Muscle layer of duodenum (tissue), 2 donors: ENCODE results near the gene NRF1.
"Not testable (repeated sequence)": the region's sequence is repeated elsewhere in the genome, so short reads cannot be mapped to it uniquely, and the experiment has no call there.

Source experiments
- H3K27ac ChIP-seq: one replicate; pipeline ENCODE4 v1.7.0; 2013; ENCODE audit warnings: mild to moderate bottlenecking, low read length
- H3K27me3 ChIP-seq: one replicate; pipeline ENCODE4 v1.7.0; 2013; ENCODE audit warnings: low read depth, mild to moderate bottlenecking, control low read depth, low read length
- H3K36me3 ChIP-seq, 2 donors: one replicate each; pipeline ENCODE4 v1.7.0; 2013; ENCODE audit warnings: low read length in 2 of 2, control low read depth in 1 of 2, mild to moderate bottlenecking in 1 of 2; ENCODE audit not compliant: insufficient read depth in 2 of 2, control insufficient read depth in 1 of 2
- H3K4me1 ChIP-seq, 2 donors: one replicate each; pipeline ENCODE4 v1.7.0; 2013; ENCODE audit warnings: low read length in 2 of 2, mild to moderate bottlenecking in 2 of 2, control low read depth in 1 of 2, moderate library complexity in 1 of 2; ENCODE audit not compliant: insufficient read depth in 2 of 2, control insufficient read depth in 1 of 2
- H3K4me3 ChIP-seq, 2 donors: one replicate each; pipeline ENCODE4 v1.7.0; 2013; ENCODE audit warnings: low read length in 2 of 2, low read depth in 1 of 2, mild to moderate bottlenecking in 1 of 2
- H3K9me3 ChIP-seq, 2 donors: one replicate each; pipeline ENCODE4 v1.7.0; 2013; ENCODE audit warnings: low read length in 2 of 2, control low read depth in 1 of 2, mild to moderate bottlenecking in 1 of 2; ENCODE audit not compliant: control insufficient read depth in 1 of 2
- donor health status: healthy.

The NRF1 gene

DNA sequence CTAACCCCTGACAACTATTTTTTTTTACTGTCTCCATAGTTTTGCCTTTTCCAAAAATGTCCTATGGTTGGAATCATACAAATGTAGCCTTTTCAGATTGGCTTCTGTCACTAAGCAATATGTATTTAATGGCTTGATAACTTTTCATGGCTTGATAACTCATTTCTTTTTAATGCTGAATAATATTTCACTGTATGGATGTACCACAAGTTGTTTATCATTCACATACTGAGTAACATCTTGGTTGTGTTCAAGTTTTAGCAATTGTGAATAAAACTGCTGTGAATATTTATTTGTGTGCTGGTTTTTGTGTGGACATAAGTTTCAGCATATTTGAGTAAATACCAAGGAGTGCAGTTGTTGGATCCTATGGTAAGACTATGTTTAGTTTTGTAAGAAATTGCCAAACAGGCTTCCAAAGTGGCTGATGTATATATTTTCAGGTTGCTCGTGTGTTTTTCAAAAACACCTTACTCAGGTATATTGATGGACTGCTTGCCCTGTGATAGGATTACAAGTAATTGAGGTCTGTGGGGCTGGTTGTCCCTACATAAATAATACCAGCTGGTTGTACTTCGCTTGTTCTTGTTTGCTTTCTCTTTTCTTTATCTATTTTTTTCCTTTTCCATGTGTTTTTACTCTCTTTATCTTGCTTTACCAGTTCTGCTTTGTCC, 23.0 kb downstream of the NRF1 start:
- no peak overlapping the region for H3K4me3 ChIP-seq

DNA sequence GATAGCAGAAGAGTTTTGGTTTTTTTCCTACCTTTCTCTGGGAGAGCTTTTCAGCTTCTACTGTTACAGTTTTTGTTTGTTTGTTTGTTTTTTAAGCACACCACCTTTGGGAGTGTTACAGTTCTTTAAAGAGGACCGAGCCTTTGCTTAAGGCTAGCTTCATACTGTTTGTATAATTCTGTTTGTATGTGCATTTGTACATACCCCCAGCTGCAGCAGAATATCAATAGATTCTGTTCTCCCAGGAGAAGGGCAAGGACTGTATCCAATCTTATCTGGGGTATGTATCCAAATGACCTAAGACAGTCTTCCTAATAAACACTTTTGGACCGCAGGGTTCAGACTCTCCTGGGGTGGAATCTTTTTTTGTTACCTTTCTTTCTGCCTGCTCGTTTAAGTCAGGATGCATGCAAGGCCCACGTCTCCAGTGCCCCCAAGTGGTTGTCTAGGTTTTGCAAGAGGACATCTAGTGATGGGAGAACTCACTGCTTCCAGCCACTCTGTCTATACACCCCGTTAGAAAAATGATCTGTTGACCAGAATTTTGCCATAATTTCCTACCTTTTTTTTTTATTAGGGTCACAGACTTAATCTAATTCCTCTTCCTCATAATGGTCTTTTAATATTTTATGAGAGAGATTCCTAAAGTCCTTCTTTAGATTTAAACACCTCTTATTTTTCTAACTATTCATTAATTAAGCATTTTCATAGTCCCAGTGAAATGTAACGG, 23.9 kb downstream of the NRF1 start:
- Histone ChIP-seq H3K4me3 (no peak overlapping the region), H3K4me1 (no peaks in the 10 kb centered on the region), H3K27ac (no peak overlapping the region), H3K27me3 (no peaks in the 10 kb centered on the region), H3K36me3 (no peaks in the 10 kb centered on the region), H3K9me3 (no peaks in the 10 kb centered on the region)

More for the DNA sequence above, 23.0 kb downstream of the NRF1 start:
- Histone ChIP-seq H3K27me3 (no peaks in the 10 kb centered on the region), H3K27ac (no peak overlapping the region), H3K9me3 (no peaks in the 10 kb centered on the region), H3K36me3 (no peaks in the 10 kb centered on the region), H3K4me1 (no peaks in the 10 kb centered on the region)

DNA sequence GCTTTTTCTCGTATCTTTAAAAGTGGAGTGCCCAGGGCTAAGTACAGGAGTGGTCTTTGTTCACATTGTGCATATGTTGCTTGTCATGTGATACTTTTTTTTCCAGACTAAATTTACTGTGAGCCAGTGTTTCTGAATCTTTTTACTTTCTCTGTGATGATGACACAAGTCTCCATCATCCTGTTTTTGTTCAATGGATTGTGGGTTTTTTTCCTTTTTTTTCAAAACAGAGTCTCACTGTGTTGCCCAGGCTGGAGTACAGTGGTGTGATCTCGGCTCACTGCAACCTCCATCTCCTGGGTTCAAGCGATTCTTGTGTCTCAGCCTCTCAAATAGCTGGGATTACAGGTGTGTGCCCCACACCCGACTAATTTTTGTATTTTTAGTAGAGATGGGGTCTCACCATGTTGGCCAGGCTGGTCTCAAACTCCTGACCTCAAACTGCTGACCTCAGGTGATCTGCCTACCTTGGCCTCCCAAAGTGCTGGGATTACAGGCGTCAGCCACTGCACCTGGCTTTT, 24.6 kb downstream of the NRF1 start:
- H3K4me1 ChIP-seq, H3K27me3 ChIP-seq, H3K27ac ChIP-seq, H3K4me3 ChIP-seq, H3K36me3 ChIP-seq, H3K9me3 ChIP-seq: not testable (repeated sequence)

DNA sequence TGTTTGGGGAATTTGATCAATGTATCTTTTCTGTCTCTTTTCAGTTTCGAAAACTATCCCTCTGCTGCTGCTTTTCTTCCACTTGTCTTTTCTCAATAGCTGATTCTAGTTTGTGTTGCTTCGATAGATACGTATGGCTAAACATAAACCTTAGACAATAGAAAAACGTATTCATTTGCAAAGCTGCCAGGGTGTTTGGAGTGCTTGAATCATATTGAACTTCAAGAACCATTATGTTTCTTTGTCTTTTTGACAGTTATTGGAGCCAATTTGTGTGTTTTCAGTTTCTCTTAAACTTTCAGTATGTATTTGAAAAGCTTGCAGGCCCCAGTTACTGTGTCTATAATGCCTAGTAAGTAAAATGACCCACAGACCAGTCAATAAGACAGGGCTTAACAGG, 25.1 kb downstream of the NRF1 start:
- Histone ChIP-seq H3K27ac (no peak overlapping the region), H3K4me3 (no peak overlapping the region), H3K4me1 (no peaks in the 10 kb centered on the region), H3K9me3 (no peaks in the 10 kb centered on the region), H3K36me3 (no peaks in the 10 kb centered on the region), H3K27me3 (no peaks in the 10 kb centered on the region)

DNA sequence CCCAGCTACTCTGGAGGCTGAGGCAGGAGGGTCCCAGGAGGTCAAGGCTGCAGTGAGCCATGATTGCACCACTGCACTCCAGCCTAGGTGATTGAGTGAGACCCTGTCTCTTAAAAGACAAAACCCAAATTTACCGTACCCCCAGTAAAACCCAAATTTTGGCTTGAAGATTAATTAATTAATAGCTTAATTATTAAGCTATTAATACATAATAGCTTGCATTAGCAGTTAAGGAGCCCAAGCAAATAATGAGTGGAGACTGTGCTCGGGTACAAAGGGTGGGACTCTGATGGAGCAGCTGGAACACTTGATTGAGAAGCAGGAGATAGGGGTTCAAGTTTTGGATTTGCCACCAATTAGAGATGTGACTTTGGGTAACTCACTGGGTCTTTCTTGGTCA, 28.9 kb downstream of the NRF1 start:
- Histone ChIP-seq H3K9me3 (no peaks in the 10 kb centered on the region), H3K4me1 (no peaks in the 10 kb centered on the region), H3K36me3 (no peaks in the 10 kb centered on the region), H3K4me3 (no peak overlapping the region), H3K27me3 (no peaks in the 10 kb centered on the region), H3K27ac (no peak overlapping the region)

DNA sequence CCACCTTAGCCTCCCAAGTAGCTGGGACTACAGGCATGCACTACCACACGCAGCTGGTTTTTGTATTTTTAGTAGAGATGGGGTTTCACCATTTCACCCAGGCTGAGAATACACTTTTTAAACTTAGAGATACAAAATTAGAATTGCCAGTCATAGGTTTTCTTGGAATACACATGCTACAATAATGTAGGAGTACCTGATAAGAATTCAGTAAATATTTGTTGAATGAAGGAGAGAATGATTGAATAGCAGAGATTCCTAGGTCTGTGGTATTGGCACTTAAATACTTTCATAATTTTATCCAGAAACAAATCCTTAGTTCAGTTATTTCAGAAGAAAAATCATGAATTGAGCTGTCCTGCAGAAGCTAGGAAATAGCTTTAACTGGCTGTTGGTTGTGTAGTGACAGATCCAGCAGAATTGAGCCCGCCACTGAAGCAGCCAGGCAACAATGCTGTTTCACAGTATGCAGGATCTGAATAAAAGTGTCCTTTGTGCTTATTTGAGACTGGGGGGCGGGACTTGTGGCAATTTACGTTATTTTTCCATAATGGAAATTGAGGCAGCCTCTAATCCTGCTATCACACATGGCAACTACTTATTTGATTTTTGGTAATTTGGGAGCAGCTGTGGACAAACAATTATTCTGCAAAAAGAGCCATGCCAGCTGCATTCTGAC, 31.5 kb downstream of the NRF1 start:
- H3K27ac ChIP-seq = no peak overlapping the region
- no peak overlapping the region for H3K4me3 ChIP-seq

DNA sequence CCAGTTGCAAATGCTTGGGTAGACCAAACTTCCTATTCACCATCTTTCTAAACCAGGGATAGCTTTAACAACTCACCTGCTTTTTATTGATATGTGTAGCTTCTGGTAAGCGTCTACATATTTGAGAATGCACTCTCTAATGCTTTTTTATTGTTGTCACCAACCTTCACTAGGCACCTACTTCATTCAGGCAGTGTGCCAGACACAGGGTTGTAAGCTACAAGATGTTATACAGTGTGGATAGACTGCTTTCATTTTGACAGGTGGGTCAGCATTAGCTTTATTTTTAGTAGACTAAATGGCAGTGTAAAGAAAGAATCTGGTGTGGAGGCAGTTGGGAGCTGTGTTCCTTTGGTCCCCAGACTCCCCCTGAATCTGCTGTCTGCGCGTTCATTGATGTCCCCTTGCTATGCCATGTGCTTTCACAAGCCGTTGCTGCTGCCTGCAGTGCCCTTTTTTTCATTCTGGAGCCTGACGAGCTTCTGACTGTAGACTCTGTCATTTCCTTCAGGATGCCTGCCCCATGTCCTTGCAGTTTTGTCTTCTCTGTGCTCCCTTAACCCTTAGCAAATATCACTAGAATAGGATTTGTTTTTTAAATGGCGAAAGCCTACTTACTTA, 32.1 kb downstream of the NRF1 start:
- H3K9me3 ChIP-seq = no peaks in the 10 kb centered on the region
- H3K27me3 ChIP-seq = no peaks in the 10 kb centered on the region
- H3K4me1 ChIP-seq = no peaks in the 10 kb centered on the region
- peaks cover 0 to 3% of the 10 kb centered on the region in 2 donors for H3K36me3 ChIP-seq
- H3K27ac ChIP-seq = no peak overlapping the region
- H3K4me3 ChIP-seq = no peak overlapping the region

More for the DNA sequence above, 31.5 kb downstream of the NRF1 start:
- Histone ChIP-seq H3K27me3 (no peaks in the 10 kb centered on the region), H3K36me3 (peaks cover 0 to 3% of the 10 kb centered on the region in 2 donors), H3K9me3 (no peaks in the 10 kb centered on the region), H3K4me1 (no peaks in the 10 kb centered on the region)

DNA sequence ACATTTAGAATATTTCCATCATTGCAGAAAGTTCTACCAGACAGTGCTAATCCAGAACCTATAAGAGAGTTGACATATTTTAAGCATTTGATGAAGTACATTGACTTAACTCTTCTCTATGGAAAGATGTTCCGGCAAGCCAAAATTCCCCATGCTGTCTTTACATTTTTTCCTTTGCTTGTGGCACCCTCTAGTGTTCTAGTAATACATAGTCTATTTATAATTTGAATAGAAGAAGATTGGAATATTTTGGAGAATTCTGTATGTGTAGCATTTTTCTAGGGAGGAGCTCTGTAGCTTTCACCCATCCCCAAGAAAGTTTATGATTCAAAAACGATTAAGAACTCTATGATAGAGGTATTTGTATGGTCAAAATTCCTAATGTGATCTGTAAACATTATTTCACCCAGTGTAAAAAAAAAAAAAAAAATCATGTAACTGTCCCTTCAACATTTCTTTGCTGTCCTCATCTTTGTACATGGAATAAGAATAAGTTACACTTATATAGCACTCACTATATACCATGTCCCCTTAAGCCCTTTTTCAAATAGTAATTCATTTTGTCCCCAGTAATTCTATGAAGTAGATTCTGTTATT, 33.2 kb downstream of the NRF1 start:
- Histone ChIP-seq H3K9me3 (no peaks in the 10 kb centered on the region), H3K27me3 (no peaks in the 10 kb centered on the region), H3K4me3 (no peak overlapping the region)

DNA sequence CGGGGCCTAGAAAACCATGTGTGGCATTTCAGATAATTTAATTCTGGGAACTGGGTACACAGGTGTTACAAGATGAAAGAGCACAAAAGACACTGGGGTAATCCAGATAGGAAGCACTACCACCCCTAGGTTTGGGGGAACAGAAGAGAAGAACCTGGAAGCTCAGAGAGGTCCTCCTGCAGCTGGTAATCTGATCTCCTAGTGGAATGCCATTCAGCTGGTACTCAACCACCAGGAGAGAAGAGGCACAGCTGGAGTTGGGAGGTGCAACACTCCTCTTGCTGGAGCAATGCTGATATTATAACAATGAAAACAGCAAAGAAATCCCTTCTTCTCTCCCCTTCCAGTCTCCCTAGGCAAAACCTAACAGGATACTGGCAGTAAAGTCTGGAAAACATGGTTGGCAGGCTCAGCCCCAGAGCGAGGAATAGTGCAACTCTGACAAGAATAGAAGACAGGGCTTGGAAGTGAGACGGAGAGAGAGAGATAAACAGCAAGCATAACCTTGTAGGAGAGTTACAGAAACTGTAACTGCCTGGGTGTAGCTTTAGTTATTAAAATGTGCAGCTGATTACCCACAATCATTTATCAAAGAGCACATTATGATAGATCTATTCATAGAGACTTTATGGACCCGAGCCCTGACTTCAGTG, 35.0 kb downstream of the NRF1 start:
- Histone ChIP-seq H3K4me1 (no peaks in the 10 kb centered on the region), H3K36me3 (peaks cover 0 to 3% of the 10 kb centered on the region in 2 donors), H3K4me3 (no peak overlapping the region), H3K27ac (no peak overlapping the region), H3K9me3 (no peaks in the 10 kb centered on the region), H3K27me3 (no peaks in the 10 kb centered on the region)

More for the DNA sequence above, 33.2 kb downstream of the NRF1 start:
- Histone ChIP-seq H3K36me3 (peaks cover 0 to 3% of the 10 kb centered on the region in 2 donors), H3K27ac (no peak overlapping the region), H3K4me1 (no peaks in the 10 kb centered on the region)

DNA sequence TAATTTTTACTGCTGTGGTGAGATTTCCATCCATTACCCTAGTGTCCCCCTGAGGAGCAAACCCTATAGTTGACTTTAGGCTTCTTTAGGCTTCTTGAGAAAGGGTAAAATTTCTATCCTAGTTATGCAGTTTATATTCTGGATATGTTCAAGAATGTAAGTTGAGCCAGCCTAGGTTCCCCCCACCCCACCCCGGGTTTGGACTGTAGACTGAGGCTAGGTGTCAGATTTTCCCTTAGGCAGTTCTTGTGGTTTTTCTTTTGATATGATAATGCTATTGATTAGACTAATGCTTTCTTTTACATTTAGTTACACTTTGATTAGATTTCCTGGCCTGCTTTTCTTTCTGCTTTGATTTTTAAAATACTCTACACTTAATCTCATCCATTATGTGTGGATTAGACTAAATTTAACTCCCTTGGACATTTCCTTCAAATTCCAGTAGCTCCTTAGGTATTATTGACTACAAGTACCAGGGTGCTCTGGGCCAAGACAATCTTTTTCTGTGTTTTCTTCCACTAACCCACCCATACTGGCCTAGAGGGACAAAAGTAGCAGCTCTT, 37.7 kb downstream of the NRF1 start:
- Histone ChIP-seq H3K9me3 (no peaks in the 10 kb centered on the region), H3K27ac (no peak overlapping the region), H3K4me3 (no peak overlapping the region), H3K36me3 (peaks cover 0 to 3% of the 10 kb centered on the region in 2 donors), H3K4me1 (no peaks in the 10 kb centered on the region), H3K27me3 (no peaks in the 10 kb centered on the region)
